HepG2 (cell line): ENCODE measurements around the gene RPS17. TPM values are rescaled to one million over a fixed set of nuclear protein-coding genes. Genes with fewer than 3 reads are reported as not detected.

Experiments
- AKAP8 ChIP-seq: sonication (generic); formaldehyde crosslinking; IDR thresholded peaks from 2 replicates; pipeline ENCODE4 v1.5.1; 2020; ENCODE audit warnings: mild to moderate bottlenecking, missing genetic modification reagents
- ETV5 ChIP-seq: IDR thresholded peaks from 2 replicates; pipeline ENCODE4 v1.6.1; 2018; ENCODE audit warnings: missing biosample characterization, missing genetic modification reagents, inconsistent platforms, borderline replicate concordance
- FIP1L1 ChIP-seq: fragments of 200-400 bp; formaldehyde crosslinking; IDR thresholded peaks from 2 replicates; pipeline ENCODE4 v1.6.1; 2018; ENCODE audit warnings: low read depth, mild to moderate bottlenecking, low read length, moderate library complexity, borderline replicate concordance; ENCODE audit not compliant: insufficient read depth
- PAWR ChIP-seq: sonication (generic); formaldehyde crosslinking; IDR thresholded peaks from 2 replicates; pipeline ENCODE4 v1.4.0; 2020; ENCODE audit warnings: missing genetic modification reagents, mild to moderate bottlenecking, borderline replicate concordance
- POLR2A ChIP-seq, 2 experiments: IDR thresholded peaks; 2 replicates each; pipeline ENCODE4 v1.6.1; 2011; ENCODE audit warnings: low read depth in 2 of 2, low read length in 2 of 2, mild to moderate bottlenecking in 1 of 2, moderate library complexity in 1 of 2; ENCODE audit not compliant: insufficient read depth in 1 of 2
- POLR2AphosphoS5 ChIP-seq: IDR thresholded peaks from 2 replicates; pipeline ENCODE4 v1.6.1; 2012; ENCODE audit warnings: low read depth, low read length
- TCF12 ChIP-seq, 2 experiments: fragments of 450-650 bp in 1 of 2; sonication (generic) in 1 of 2; formaldehyde crosslinking in 1 of 2; IDR thresholded peaks; 2 replicates each; pipeline versions ENCODE4 v1.6.1 to v1.8.0; 2017 to 2022; ENCODE audit warnings: antibody characterized with exemption in 1 of 2, mild to moderate bottlenecking in 1 of 2, missing genetic modification reagents in 1 of 2, moderate library complexity in 1 of 2
- polyA plus RNA-seq, 8 experiments: library from polyadenylated mRNA; depleted of rRNA in 3 of 8; stranded (reverse) in 7 of 8; unstranded in 1 of 8; fragments of >200 nt; fragmentation: Illumina TruSeq in 4 of 8; extraction: Trizol in 4 of 8; gene quantifications; 2 replicates each; pipeline versions ENCODE4 v1.2.1 to v1.2.3, GENCODE V29; 2011 to 2016; ENCODE audit warnings: low read depth in 4 of 8, missing spikeins in 1 of 8, mixed read lengths in 1 of 8; ENCODE audit not compliant: insufficient read depth in 1 of 8
- total RNA-seq, 5 experiments: library from RNA; depleted of rRNA; stranded (reverse); fragments of >200 nt; fragmentation: Illumina TruSeq; extraction: Trizol; gene quantifications; 2 replicates each; pipeline ENCODE4 v1.2.3, GENCODE V29; 2016; ENCODE audit warnings: low read depth in 1 of 5
- TF ChIP-seq, protein P1 (sequence below): sonication (generic); formaldehyde crosslinking; IDR thresholded peaks from 2 replicates; pipeline ENCODE4 v1.4.0; 2020; ENCODE audit warnings: missing genetic modification reagents, borderline replicate concordance
- TF ChIP-seq, protein P2 (sequence below): sonication (generic); formaldehyde crosslinking; IDR thresholded peaks from 2 replicates; pipeline ENCODE4 v1.5.1; 2020; ENCODE audit warnings: mild to moderate bottlenecking, missing genetic modification reagents, moderate library complexity
- TF ChIP-seq, protein P3 (sequence below), 2 experiments: sonication (generic) in 1 of 2; formaldehyde crosslinking in 1 of 2; IDR thresholded peaks; 2 replicates each; pipeline versions ENCODE4 v1.5.1 to v1.6.1; 2011 to 2020; ENCODE audit warnings: borderline replicate concordance in 1 of 2, low read depth in 1 of 2, low read length in 1 of 2, mild to moderate bottlenecking in 1 of 2, missing genetic modification reagents in 1 of 2, moderate library complexity in 1 of 2
- TF ChIP-seq, protein P4 (sequence below): sonication (generic); formaldehyde crosslinking; IDR thresholded peaks from 2 replicates; pipeline ENCODE4 v1.4.0; 2020; ENCODE audit warnings: missing genetic modification reagents
- TF ChIP-seq, protein P5 (sequence below): sonication (generic); formaldehyde crosslinking; conservative IDR thresholded peaks from 2 replicates; pipeline ENCODE4 v1.4.0; 2020; ENCODE audit warnings: mild to moderate bottlenecking, missing genetic modification reagents, moderate library complexity

The RPS17 gene
- total and polyA plus RNA-seq, 2 of the 13 experiments (the other 11 are each of a cell fraction or from before 2014, with no cell fraction given): 2,570 to 5,021 TPM

DNA sequence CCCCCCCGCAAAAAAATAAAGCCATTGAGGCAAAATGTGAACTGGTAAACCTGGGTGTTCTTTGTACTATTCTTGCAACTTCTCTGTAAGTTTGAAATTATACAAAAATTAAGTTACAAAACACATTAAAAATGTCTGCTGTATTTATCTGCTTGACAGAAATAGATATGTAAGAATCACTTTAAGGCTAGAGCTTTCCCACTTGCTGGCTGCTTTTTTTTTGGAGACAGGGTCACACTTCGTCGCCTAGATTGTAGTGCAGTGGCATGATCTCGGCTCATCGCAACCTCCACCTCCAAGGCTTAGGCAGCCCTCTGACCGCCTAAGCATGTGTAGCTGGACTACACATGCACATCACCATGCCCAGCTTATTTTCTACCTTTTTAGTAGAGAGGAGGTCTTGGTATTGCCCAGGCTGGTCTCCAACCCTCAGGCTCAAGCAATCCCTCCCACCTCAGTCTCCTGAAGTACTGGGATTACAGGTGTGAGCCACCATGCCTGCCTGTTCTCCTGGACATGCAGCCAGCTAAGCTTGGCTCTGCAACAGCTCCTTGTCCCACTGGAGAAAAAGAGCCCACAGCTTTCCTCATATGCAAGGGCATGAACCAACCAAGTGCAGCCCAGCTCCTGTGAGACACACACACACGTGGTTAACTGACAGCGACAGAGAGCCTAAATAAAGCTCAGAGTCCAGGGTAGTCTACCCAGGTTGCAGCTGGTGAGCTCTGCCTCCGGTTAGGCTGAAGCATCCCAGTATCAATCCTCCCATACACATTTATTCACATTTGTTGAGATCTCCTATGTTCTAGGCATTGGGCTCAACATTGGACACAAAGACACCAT lies 4.5 kb downstream of the RPS17 start (continued):
- TF ChIP-seq ETV5 (CRISPR knock-in tag): 0 out of 2 replicates have a peak, but pooled peaks have one; percentile 23
- TF ChIP-seq, protein P1, sequence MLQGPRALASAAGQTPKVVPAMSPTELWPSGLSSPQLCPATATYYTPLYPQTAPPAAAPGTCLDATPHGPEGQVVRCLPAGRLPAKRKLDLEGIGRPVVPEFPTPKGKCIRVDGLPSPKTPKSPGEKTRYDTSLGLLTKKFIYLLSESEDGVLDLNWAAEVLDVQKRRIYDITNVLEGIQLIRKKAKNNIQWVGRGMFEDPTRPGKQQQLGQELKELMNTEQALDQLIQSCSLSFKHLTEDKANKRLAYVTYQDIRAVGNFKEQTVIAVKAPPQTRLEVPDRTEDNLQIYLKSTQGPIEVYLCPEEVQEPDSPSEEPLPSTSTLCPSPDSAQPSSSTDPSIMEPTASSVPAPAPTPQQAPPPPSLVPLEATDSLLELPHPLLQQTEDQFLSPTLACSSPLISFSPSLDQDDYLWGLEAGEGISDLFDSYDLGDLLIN: no peak
- no peak for TF ChIP-seq PAWR (CRISPR knock-in tag)
- TF ChIP-seq, protein P2, sequence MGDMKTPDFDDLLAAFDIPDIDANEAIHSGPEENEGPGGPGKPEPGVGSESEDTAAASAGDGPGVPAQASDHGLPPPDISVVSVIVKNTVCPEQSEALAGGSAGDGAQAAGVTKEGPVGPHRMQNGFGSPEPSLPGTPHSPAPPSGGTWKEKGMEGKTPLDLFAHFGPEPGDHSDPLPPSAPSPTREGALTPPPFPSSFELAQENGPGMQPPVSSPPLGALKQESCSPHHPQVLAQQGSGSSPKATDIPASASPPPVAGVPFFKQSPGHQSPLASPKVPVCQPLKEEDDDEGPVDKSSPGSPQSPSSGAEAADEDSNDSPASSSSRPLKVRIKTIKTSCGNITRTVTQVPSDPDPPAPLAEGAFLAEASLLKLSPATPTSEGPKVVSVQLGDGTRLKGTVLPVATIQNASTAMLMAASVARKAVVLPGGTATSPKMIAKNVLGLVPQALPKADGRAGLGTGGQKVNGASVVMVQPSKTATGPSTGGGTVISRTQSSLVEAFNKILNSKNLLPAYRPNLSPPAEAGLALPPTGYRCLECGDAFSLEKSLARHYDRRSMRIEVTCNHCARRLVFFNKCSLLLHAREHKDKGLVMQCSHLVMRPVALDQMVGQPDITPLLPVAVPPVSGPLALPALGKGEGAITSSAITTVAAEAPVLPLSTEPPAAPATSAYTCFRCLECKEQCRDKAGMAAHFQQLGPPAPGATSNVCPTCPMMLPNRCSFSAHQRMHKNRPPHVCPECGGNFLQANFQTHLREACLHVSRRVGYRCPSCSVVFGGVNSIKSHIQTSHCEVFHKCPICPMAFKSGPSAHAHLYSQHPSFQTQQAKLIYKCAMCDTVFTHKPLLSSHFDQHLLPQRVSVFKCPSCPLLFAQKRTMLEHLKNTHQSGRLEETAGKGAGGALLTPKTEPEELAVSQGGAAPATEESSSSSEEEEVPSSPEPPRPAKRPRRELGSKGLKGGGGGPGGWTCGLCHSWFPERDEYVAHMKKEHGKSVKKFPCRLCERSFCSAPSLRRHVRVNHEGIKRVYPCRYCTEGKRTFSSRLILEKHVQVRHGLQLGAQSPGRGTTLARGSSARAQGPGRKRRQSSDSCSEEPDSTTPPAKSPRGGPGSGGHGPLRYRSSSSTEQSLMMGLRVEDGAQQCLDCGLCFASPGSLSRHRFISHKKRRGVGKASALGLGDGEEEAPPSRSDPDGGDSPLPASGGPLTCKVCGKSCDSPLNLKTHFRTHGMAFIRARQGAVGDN (CRISPR knock-in tag): peak; percentile 33; the same call in 1 of the 2 replicates
- TF ChIP-seq FIP1L1: no peak
- TF ChIP-seq AKAP8: 0 out of 2 replicates have a peak, but pooled peaks have one; percentile 67
- TF ChIP-seq, protein P3, sequence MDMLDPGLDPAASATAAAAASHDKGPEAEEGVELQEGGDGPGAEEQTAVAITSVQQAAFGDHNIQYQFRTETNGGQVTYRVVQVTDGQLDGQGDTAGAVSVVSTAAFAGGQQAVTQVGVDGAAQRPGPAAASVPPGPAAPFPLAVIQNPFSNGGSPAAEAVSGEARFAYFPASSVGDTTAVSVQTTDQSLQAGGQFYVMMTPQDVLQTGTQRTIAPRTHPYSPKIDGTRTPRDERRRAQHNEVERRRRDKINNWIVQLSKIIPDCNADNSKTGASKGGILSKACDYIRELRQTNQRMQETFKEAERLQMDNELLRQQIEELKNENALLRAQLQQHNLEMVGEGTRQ (IDR thresholded peaks at IDR 0.05; ENCODE audit: low read depth, low read length): no peak
- TF ChIP-seq, protein P3 (CRISPR knock-in tag; IDR thresholded peaks at IDR 0.05; ENCODE audit: borderline replicate concordance): no peak
- TF ChIP-seq TCF12 (IDR thresholded peaks at IDR 0.05): no peak
- no peak for TF ChIP-seq TCF12 (CRISPR knock-in tag; IDR thresholded peaks at IDR 0.05)
- TF ChIP-seq, protein P4, sequence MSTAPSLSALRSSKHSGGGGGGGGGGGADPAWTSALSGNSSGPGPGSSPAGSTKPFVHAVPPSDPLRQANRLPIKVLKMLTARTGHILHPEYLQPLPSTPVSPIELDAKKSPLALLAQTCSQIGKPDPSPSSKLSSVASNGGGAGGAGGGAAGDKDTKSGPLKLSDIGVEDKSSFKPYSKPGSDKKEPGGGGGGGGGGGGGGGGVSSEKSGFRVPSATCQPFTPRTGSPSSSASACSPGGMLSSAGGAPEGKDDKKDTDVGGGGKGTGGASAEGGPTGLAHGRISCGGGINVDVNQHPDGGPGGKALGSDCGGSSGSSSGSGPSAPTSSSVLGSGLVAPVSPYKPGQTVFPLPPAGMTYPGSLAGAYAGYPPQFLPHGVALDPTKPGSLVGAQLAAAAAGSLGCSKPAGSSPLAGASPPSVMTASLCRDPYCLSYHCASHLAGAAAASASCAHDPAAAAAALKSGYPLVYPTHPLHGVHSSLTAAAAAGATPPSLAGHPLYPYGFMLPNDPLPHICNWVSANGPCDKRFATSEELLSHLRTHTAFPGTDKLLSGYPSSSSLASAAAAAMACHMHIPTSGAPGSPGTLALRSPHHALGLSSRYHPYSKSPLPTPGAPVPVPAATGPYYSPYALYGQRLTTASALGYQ (CRISPR knock-in tag): no peak
- peak; percentile 45 to 70; a peak in 3 of 4 replicates for TF ChIP-seq POLR2A (IDR thresholded peaks at IDR 0.05; ENCODE audit: insufficient read depth in 1 of 2, low read depth in 2 of 2, low read length in 2 of 2)
- peak; percentile 72 for TF ChIP-seq POLR2AphosphoS5
- TF ChIP-seq, protein P5, sequence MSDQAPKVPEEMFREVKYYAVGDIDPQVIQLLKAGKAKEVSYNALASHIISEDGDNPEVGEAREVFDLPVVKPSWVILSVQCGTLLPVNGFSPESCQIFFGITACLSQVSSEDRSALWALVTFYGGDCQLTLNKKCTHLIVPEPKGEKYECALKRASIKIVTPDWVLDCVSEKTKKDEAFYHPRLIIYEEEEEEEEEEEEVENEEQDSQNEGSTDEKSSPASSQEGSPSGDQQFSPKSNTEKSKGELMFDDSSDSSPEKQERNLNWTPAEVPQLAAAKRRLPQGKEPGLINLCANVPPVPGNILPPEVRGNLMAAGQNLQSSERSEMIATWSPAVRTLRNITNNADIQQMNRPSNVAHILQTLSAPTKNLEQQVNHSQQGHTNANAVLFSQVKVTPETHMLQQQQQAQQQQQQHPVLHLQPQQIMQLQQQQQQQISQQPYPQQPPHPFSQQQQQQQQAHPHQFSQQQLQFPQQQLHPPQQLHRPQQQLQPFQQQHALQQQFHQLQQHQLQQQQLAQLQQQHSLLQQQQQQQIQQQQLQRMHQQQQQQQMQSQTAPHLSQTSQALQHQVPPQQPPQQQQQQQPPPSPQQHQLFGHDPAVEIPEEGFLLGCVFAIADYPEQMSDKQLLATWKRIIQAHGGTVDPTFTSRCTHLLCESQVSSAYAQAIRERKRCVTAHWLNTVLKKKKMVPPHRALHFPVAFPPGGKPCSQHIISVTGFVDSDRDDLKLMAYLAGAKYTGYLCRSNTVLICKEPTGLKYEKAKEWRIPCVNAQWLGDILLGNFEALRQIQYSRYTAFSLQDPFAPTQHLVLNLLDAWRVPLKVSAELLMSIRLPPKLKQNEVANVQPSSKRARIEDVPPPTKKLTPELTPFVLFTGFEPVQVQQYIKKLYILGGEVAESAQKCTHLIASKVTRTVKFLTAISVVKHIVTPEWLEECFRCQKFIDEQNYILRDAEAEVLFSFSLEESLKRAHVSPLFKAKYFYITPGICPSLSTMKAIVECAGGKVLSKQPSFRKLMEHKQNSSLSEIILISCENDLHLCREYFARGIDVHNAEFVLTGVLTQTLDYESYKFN: 0 out of 2 replicates have a peak, but pooled peaks have one; percentile 12
